Measurements from ENCODE around the gene BCL10. TPM values are rescaled to one million over a fixed set of nuclear protein-coding genes. Genes with fewer than 3 reads are reported as not detected.

BCL10 gene
- 66.5 TPM for total RNA-seq

- no peaks in the 10 kb centered on the region for H3K9me3 ChIP-seq (ENCODE audit: low read depth, low read length)
- H3K4me1 ChIP-seq (ENCODE audit: insufficient read depth, low read length), result peaks cover 50% of the 10 kb centered on the region
- peak within 1 kb of the TSS; percentile 90 for H3K4me3 ChIP-seq (ENCODE audit: low read length)
- H3K27me3 ChIP-seq (ENCODE audit: insufficient read depth, low read length), result no peaks in the 10 kb centered on the region
Observed at GRCh38 chr1:85276215-85276977, at the start of gene BCL10. TSS of gene BCL10 (minus strand) at chr1:85276632. CDS start at chr1:85276352, 280 bp downstream.

DNA sequence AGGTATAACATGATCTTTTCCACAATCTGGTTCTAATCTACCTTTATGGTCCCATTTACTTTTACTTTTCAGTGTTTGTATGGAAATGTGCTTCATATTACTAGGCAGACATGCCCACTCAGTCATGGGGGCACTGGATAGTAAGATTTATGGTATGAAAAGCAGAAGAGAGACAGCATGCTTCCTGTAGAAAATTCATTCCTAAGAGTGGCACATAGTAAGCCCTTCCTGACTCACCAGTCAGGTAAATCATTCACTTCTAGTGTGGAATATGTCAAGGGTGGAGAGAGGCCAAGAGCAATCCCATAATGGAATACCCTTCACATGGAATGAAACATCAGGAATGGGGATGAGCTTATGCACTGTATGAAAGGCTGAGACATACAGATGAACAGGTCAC lies 49.5 kb upstream of the BCL10 start:
- Histone ChIP-seq H3K9me3 (ENCODE audit: low read depth, low read length) (no peaks in the 10 kb centered on the region), H3K4me1 (ENCODE audit: insufficient read depth, low read length) (no peaks in the 10 kb centered on the region), H3K27me3 (ENCODE audit: insufficient read depth, low read length) (peaks cover 3% of the 10 kb centered on the region), H3K4me3 (ENCODE audit: low read length) (no peak overlapping the region)

- peaks cover 8% of the 10 kb centered on the region for H3K27me3 ChIP-seq (ENCODE audit: insufficient read depth, low read length)
- H3K4me3 ChIP-seq (ENCODE audit: low read length), result no peak overlapping the region
- H3K4me1 ChIP-seq (ENCODE audit: insufficient read depth, low read length), result no peaks in the 10 kb centered on the region
- H3K9me3 ChIP-seq (ENCODE audit: low read depth, low read length), result no peaks in the 10 kb centered on the region
Observed at GRCh38 chr1:85323770-85324169, 47.3 kb upstream of the BCL10 start.

DNA sequence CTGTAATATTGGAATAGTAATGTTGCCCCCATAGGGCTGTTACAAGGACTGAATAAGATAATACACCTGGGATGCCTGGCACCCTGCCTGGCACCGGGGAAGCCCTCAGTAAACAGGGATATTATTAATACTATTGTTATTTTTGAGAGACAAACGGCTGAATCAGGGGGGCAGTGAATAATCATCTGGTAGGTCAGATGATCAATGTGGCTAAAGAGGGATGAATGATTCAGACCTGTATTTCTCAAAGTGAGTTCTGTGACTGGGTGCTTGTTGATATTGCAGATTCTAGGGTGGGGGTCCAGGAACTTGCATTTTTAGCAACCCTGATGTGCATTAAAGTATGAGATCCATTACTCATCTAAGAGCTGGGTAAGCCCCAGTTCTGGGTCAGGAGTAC lies 46.2 kb upstream of the BCL10 start:
- peaks cover 8% of the 10 kb centered on the region for H3K27me3 ChIP-seq (ENCODE audit: insufficient read depth, low read length)
- H3K9me3 ChIP-seq (ENCODE audit: low read depth, low read length), result no peaks in the 10 kb centered on the region
- no peak overlapping the region for H3K4me3 ChIP-seq (ENCODE audit: low read length)
- no peaks in the 10 kb centered on the region for H3K4me1 ChIP-seq (ENCODE audit: insufficient read depth, low read length)

DNA sequence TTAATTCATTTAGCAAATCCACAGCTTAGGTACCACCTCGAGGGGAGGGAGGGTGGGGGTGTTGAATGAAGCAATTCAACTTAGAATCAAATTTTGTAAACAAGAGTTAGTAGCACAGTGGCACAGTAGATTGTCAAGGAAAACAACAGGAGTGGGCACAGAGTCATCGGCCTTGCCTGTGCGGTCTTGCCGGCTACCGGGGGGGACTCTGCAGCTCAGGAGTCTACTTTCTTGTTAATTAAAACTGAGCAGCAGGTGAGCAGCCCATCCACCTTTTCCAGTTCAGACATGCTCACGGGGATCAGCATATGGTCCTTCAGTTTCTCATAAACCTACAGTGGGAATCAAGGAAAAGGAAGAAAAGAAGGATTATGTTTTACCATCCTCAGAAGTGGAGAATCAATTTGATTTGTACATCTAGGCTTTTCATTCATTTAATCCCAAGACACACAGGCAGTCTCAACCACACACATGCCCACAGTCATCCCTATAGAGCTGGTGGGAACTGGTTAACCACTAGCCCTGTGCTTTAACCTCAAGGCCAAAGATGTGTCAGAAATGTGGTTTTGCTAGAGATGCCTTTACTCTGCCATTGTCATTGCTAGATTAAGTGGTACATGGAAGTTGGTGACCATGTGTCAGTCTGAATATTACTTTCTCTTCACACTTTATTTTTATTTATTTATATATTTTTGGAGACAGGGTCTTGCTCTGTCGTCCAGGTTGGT lies 45.0 kb upstream of the BCL10 start:
- Histone ChIP-seq H3K4me3 (ENCODE audit: low read length) (no peak overlapping the region), H3K27me3 (ENCODE audit: insufficient read depth, low read length) (peaks cover 14% of the 10 kb centered on the region), H3K9me3 (ENCODE audit: low read depth, low read length) (no peaks in the 10 kb centered on the region), H3K4me1 (ENCODE audit: insufficient read depth, low read length) (no peaks in the 10 kb centered on the region)

DNA sequence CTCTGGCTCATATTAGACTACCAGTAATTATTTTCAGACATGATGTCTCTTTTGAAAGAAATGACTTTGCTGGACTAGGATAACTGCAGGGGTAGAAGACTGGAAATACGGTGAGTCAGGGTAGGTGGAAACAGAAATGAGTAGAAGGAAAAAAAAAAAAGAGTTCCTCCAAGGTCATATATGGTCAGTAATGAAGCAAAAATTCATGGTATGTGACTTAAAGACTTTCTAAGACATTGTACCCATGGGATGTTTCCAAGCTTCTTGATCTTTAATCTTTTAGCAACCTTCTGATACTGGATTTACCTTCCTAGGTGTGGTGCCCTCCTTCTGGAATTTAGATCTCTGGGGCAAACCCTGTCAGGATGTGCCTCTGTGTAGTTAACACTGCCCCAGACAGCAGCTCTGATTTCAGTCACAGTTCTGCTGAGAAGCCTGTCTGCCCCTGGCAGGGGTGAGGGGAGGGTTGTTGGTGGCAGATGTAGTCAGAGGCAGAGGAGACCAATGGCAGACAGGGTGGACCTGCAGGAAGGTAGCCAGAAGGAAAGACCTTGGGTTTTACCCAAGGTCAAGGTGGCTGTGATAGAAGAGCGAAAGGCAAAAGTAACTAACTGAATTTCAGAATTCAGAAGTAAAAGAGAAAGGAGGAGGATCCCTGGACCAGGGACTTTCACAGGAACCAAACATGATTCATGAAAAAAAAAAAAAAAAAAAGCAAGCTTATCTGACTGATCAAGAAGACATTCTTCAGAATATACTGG lies 44.1 kb upstream of the BCL10 start:
- H3K4me3 ChIP-seq (ENCODE audit: low read length), result no peak overlapping the region
- H3K9me3 ChIP-seq (ENCODE audit: low read depth, low read length), result no peaks in the 10 kb centered on the region
- no peaks in the 10 kb centered on the region for H3K4me1 ChIP-seq (ENCODE audit: insufficient read depth, low read length)
- peaks cover 14% of the 10 kb centered on the region for H3K27me3 ChIP-seq (ENCODE audit: insufficient read depth, low read length)

- Histone ChIP-seq H3K4me1 (ENCODE audit: insufficient read depth, low read length) (no peaks in the 10 kb centered on the region), H3K9me3 (ENCODE audit: low read depth, low read length) (no peaks in the 10 kb centered on the region), H3K4me3 (ENCODE audit: low read length) (no peak overlapping the region), H3K27me3 (ENCODE audit: insufficient read depth, low read length) (peaks cover 14% of the 10 kb centered on the region)
Observed at GRCh38 chr1:85319931-85320330, 43.5 kb upstream of the BCL10 start.

DNA sequence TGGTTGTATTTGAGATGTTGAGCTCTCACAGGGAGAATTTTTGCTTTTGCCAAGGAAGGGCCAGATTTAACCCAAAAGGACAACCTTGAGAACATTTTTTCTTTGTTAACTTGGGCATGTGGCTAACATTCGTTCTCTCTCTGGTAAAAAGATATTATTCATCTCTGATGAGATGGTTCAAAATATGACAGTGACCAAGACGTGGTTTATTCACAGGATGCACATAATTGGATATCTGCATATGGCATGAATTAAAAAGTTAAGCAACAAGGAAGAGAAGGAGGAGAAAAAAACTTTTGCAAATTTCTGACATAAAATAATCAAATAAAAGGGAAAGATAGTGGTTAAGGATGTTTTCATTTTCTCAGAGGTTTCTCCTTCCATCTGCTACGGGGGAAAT lies 43.1 kb upstream of the BCL10 start:
- H3K4me1 ChIP-seq (ENCODE audit: insufficient read depth, low read length), result no peaks in the 10 kb centered on the region
- peaks cover 14% of the 10 kb centered on the region for H3K27me3 ChIP-seq (ENCODE audit: insufficient read depth, low read length)
- no peaks in the 10 kb centered on the region for H3K9me3 ChIP-seq (ENCODE audit: low read depth, low read length)
- no peak overlapping the region for H3K4me3 ChIP-seq (ENCODE audit: low read length)

GRCh38 chr1:85318217-85318616 lies 41.8 kb upstream of the BCL10 start:
- Histone ChIP-seq H3K9me3 (ENCODE audit: low read depth, low read length) (no peaks in the 10 kb centered on the region), H3K4me3 (ENCODE audit: low read length) (no peak overlapping the region), H3K27me3 (ENCODE audit: insufficient read depth, low read length) (peaks cover 11% of the 10 kb centered on the region), H3K4me1 (ENCODE audit: insufficient read depth, low read length) (no peaks in the 10 kb centered on the region)

GRCh38 chr1:85317560-85317959 lies 41.1 kb upstream of the BCL10 start:
- Histone ChIP-seq H3K9me3 (ENCODE audit: low read depth, low read length) (no peaks in the 10 kb centered on the region), H3K4me3 (ENCODE audit: low read length) (no peak overlapping the region), H3K4me1 (ENCODE audit: insufficient read depth, low read length) (no peaks in the 10 kb centered on the region), H3K27me3 (ENCODE audit: insufficient read depth, low read length) (peaks cover 11% of the 10 kb centered on the region)

- no peaks in the 10 kb centered on the region for H3K4me1 ChIP-seq (ENCODE audit: insufficient read depth, low read length)
- no peaks in the 10 kb centered on the region for H3K9me3 ChIP-seq (ENCODE audit: low read depth, low read length)
- no peak overlapping the region for H3K4me3 ChIP-seq (ENCODE audit: low read length)
- peaks cover 11% of the 10 kb centered on the region for H3K27me3 ChIP-seq (ENCODE audit: insufficient read depth, low read length)
Observed at GRCh38 chr1:85316321-85316720, 39.9 kb upstream of the BCL10 start.

DNA sequence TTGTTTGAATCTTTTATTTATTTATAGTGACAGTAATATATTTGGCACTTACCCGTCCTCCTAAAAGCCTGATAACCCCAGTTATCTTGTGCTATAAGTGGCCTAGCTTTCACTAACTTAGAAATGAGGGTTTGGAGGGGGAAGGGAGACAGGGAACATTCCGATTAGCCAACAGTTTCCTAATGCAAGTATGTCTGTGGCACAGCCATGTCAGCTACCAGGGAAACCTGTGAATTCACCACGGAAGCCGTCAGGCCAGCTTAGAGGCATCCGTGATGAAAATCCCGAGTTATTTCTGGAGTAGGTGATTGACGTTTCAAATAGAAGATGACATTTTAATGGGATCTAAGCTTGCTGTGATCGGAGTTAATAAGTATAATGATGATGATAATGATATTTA lies 39.4 kb upstream of the BCL10 start:
- Histone ChIP-seq H3K27me3 (ENCODE audit: insufficient read depth, low read length) (peaks cover 14% of the 10 kb centered on the region), H3K4me3 (ENCODE audit: low read length) (no peak overlapping the region), H3K4me1 (ENCODE audit: insufficient read depth, low read length) (no peaks in the 10 kb centered on the region), H3K9me3 (ENCODE audit: low read depth, low read length) (no peaks in the 10 kb centered on the region)

DNA sequence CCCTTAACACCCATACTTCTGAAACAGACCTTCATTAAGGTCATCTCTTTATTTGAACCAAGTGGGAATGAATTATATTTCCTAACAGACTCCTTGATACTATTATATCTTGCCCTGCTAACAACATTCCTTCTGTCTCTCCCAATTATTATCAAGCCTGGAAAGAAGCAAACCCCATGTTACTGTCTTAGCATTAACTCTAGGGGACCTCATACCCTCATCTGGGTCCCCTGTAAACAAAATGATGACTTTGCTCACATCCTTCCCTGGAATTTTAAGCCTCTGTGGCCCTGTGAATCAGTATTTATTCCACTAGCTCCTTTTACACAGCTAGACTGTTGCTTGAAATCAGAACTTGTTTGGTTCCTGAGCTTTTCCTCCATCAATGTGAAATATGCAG lies 38.3 kb upstream of the BCL10 start:
- Histone ChIP-seq H3K4me3 (ENCODE audit: low read length) (no peak overlapping the region), H3K9me3 (ENCODE audit: low read depth, low read length) (no peaks in the 10 kb centered on the region), H3K27me3 (ENCODE audit: insufficient read depth, low read length) (peaks cover 19% of the 10 kb centered on the region), H3K4me1 (ENCODE audit: insufficient read depth, low read length) (no peaks in the 10 kb centered on the region)

DNA sequence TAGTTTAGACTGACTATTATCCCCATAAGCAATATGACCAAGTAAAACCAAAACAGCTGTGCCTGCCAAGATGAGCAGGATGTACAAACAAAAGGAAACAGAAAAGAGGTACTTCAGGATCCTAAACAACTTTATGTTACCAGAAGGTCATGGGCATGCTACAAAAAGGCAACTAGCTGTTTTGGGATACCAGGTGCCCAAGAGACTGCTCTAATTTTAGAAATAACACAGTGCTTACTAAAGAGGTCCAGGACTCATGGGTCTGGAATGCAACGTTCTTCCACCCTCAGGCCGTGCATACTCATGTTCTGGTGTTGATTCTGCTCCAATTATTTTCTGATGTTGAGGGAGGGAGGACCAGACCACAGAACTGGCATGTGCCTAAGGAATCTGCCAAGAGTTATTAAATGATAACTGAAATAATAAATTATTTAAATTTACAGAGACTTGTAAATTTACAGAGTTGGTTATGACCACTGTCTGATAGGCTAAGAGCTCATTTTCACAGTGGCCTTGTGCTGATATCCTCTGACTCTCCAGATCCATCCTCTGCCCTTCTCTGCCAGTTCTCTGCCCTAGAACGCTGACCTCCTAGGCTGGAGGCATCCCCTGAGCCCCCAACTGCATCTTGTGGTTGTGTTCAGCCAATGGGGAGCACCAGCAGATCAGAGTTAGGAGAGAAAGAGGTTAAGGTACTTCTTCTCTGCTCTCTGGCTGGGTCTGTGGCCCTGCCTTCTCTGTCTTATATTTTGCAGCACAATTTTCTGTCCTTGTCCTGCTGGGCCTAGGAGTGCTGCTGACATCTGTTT lies 37.7 kb upstream of the BCL10 start:
- H3K27me3 ChIP-seq (ENCODE audit: insufficient read depth, low read length), result peaks cover 25% of the 10 kb centered on the region
- H3K4me3 ChIP-seq (ENCODE audit: low read length), result no peak overlapping the region
- no peaks in the 10 kb centered on the region for H3K4me1 ChIP-seq (ENCODE audit: insufficient read depth, low read length)
- no peaks in the 10 kb centered on the region for H3K9me3 ChIP-seq (ENCODE audit: low read depth, low read length)
